GM19099 (cell line): ENCODE measurements around the gene RABEP1.
A peak's percentile ranks its signal among the peaks of the same experiment; 100 is the strongest.

ENCODE experiments used
- POLR2A ChIP-seq: IDR thresholded peaks from 3 replicates; pipeline ENCODE4 v1.6.1; 2011; ENCODE audit warnings: low read depth; ENCODE audit not compliant: insufficient read length; ENCODE audit errors: extremely low read depth

Gene RABEP1

GRCh38 chr17:5370411-5370810, 88.3 kb downstream of the RABEP1 start:
- no peak for TF ChIP-seq POLR2A

- no peak for TF ChIP-seq POLR2A
These were observed 91.0 kb downstream of the RABEP1 start for GRCh38 chr17:5373112-5373511.

GRCh38 chr17:5378566-5379207, 96.6 kb downstream of the RABEP1 start:
- TF ChIP-seq POLR2A: peak; percentile 15

- TF ChIP-seq POLR2A: no peak
These were observed 97.4 kb downstream of the RABEP1 start for GRCh38 chr17:5379351-5380107.

GRCh38 chr17:5380491-5381135, 98.5 kb downstream of the RABEP1 start:
- no peak for TF ChIP-seq POLR2A

- TF ChIP-seq POLR2A: no peak
These were observed 99.5 kb downstream of the RABEP1 start for GRCh38 chr17:5381542-5381941.

- no peak for TF ChIP-seq POLR2A
These were observed 109.6 kb downstream of the RABEP1 start for GRCh38 chr17:5391678-5392077.

GRCh38 chr17:5396612-5397011, 114.5 kb downstream of the RABEP1 start:
- TF ChIP-seq POLR2A: no peak

- no peak for TF ChIP-seq POLR2A
These were observed 117.7 kb downstream of the RABEP1 start for GRCh38 chr17:5399767-5400166.

- TF ChIP-seq POLR2A: no peak
These were observed 123.3 kb downstream of the RABEP1 start for GRCh38 chr17:5405400-5405799.

- TF ChIP-seq POLR2A: no peak
These were observed 126.1 kb downstream of the RABEP1 start for GRCh38 chr17:5408186-5408585.

GRCh38 chr17:5410594-5411272, 128.6 kb downstream of the RABEP1 start:
- TF ChIP-seq POLR2A: no peak

GRCh38 chr17:5413682-5414081, 131.6 kb downstream of the RABEP1 start:
- TF ChIP-seq POLR2A: no peak

- TF ChIP-seq POLR2A: no peak
These were observed 134.8 kb downstream of the RABEP1 start for GRCh38 chr17:5416901-5417300.

- no peak for TF ChIP-seq POLR2A
These were observed 136.8 kb downstream of the RABEP1 start for GRCh38 chr17:5418858-5419355.
